ENCODE measurements around the gene CCDC157. TPM values are rescaled to one million over a fixed set of nuclear protein-coding genes. Genes with fewer than 3 reads are reported as not detected.

Gene CCDC157
- total and polyA plus RNA-seq, 3 experiments from 2014 or later: 1.4 to 2.9 (median 2.7) TPM

GRCh38 chr22:30312053-30312452 is 44.8 kb upstream of the CCDC157 start:
- Mint-ChIP-seq H3K36me3 (peaks cover 0 to 8% (median 8%) of the 10 kb centered on the region in 3 donors), H3K4me1 (peaks cover 96 to 100% (median 98%) of the 10 kb centered on the region in 3 donors), H3K27ac (peak overlapping the region; percentile 80 to 96 (median 92)), H3K9me3 (no peaks in the 10 kb centered on the region), H3K27me3 (peaks cover 0 to 1% of the 10 kb centered on the region in 2 donors), H3K4me3 (peak overlapping the region in 6 of 7 donors; percentile 3 to 65 (median 34))
- ChIA-PET POLR2A (interaction anchor here (1.1 to 2.0 kb wide), 2 partner anchors 15 to 44 kb away, joined by 3 to 13 read pairs; partner anchors contain the start of genes CCDC157, SF3A1 and TBC1D10A), CTCF (interaction anchor here (1.3 kb wide), 1 partner anchor 23 kb away, joined by 4 read pairs; the partner anchor contains the start of gene CASTOR1)
- peak overlapping the region; percentile 13 for H3K27ac ChIP-seq (ENCODE audit: low read depth, low read length)
- H3K27me3 ChIP-seq (ENCODE audit: insufficient read depth, low read length, poor library complexity, severe bottlenecking): no peaks in the 10 kb centered on the region
- H3K4me3 ChIP-seq (ENCODE audit: low read length): peak overlapping the region; percentile 27
- no peaks in the 10 kb centered on the region for H3K9me3 ChIP-seq (ENCODE audit: low read length)
- DNase-seq: no peak
- peaks cover 100% of the 10 kb centered on the region for H3K4me1 ChIP-seq (ENCODE audit: insufficient read depth, low read length)
- H3K36me3 ChIP-seq (ENCODE audit: insufficient read depth, low read length): no peaks in the 10 kb centered on the region

DNA sequence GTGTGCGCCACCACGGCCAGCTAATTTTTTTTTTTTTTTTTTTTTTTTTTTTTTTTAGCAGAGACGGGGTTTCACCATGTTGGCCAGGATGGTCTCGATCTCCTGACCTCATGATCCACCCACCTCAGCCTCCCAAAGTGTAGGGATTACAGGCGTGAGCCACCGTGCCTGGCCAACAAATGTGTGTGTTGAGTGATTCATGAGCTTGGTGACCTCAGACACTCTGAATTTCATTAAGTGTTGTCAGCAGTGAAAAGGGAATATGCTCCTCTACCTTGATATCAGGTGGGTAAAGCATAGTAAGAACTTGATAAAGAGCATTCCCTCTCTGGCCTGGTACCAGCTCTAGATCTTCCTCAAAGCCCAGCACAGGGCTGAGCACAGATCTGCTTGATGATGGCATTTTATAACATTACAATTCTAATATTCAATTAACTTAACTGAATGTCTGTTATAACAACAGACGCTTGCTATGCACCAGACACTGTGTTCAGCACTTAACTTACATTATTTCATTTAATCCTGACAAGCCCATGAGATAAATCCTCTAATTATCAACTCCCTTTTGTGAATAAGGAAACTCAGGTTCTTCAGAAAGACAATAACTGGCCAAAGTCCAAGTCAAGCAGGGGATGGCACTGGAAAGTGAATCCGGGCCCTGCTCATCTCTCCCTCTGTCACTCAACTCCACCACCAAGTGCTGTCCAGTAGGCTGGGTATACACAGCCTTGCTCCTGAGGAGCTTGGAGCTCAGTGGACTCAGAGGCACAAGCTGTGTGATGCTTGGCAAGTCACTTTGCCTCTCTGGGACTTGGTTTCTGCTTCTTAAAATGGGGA is 43.1 kb upstream of the CCDC157 start:
- POLR2A ChIA-PET: interaction anchor here (0.6 to 2.6 kb wide), 7 partner anchors 9 to 288 kb away, joined by 3 to 13 read pairs (median 6); partner anchors contain the start of genes CASTOR1 and TBC1D10A
- Mint-ChIP-seq H3K27ac (peak overlapping the region; percentile 26 to 96 (median 88)), H3K4me1 (peaks cover 95 to 100% (median 98%) of the 10 kb centered on the region in 3 donors), H3K4me3 (peak overlapping the region in 5 of 7 donors; percentile 9 to 68 (median 24)), H3K27me3 (peaks cover 0 to 1% of the 10 kb centered on the region in 2 donors), H3K9me3 (no peaks in the 10 kb centered on the region), H3K36me3 (peaks cover 0 to 20% (median 10%) of the 10 kb centered on the region in 3 donors)
- no peaks in the 10 kb centered on the region for H3K27me3 ChIP-seq (ENCODE audit: insufficient read depth, low read length, poor library complexity, severe bottlenecking)
- peaks cover 100% of the 10 kb centered on the region for H3K4me1 ChIP-seq (ENCODE audit: insufficient read depth, low read length)
- H3K4me3 ChIP-seq (ENCODE audit: low read length): no peak overlapping the region
- H3K27ac ChIP-seq (ENCODE audit: low read depth, low read length): no peak overlapping the region
- no peaks in the 10 kb centered on the region for H3K9me3 ChIP-seq (ENCODE audit: low read length)
- DNase-seq: no peak
- H3K36me3 ChIP-seq (ENCODE audit: insufficient read depth, low read length): no peaks in the 10 kb centered on the region
- CTCF ChIA-PET: interaction anchor here (1.2 to 4.7 kb wide), 5 partner anchors 11 to 206 kb away, joined by 3 to 26 read pairs (median 3); partner anchors contain the start of genes CASTOR1 and TBC1D10A

- ChIA-PET POLR2A (interaction anchor here (1.0 to 2.6 kb wide), 3 partner anchors 10 to 12 kb away, joined by 3 to 10 read pairs (median 5); partner anchors contain the start of gene TBC1D10A), CTCF (interaction anchor here (1.2 to 4.7 kb wide), 3 partner anchors 12 to 207 kb away, joined by 3 to 26 read pairs (median 3); partner anchors contain the start of gene CASTOR1)
- Histone ChIP-seq H3K27ac (ENCODE audit: low read depth, low read length) (no peak overlapping the region), H3K4me1 (ENCODE audit: insufficient read depth, low read length) (peaks cover 100% of the 10 kb centered on the region), H3K9me3 (ENCODE audit: low read length) (no peaks in the 10 kb centered on the region), H3K4me3 (ENCODE audit: low read length) (no peak overlapping the region), H3K27me3 (ENCODE audit: insufficient read depth, low read length, poor library complexity, severe bottlenecking) (no peaks in the 10 kb centered on the region), H3K36me3 (ENCODE audit: insufficient read depth, low read length) (peaks cover 7% of the 10 kb centered on the region)
- H3K36me3 Mint-ChIP-seq: peaks cover 0 to 31% (median 14%) of the 10 kb centered on the region in 3 donors
- DNase-seq: peak in 4 of 5 donors; percentile 24 to 65 (median 44)
- peaks cover 0 to 1% of the 10 kb centered on the region in 2 donors for H3K27me3 Mint-ChIP-seq
- H3K4me1 Mint-ChIP-seq: peaks cover 95 to 100% (median 98%) of the 10 kb centered on the region in 3 donors
- H3K9me3 Mint-ChIP-seq: no peaks in the 10 kb centered on the region
- H3K27ac Mint-ChIP-seq: peak overlapping the region; percentile 26 to 96 (median 88)
- H3K4me3 Mint-ChIP-seq: peak overlapping the region in 4 of 7 donors; percentile 8 to 65 (median 25)
Measured at GRCh38 chr22:30314915-30315314, 41.9 kb upstream of the CCDC157 start.

DNA sequence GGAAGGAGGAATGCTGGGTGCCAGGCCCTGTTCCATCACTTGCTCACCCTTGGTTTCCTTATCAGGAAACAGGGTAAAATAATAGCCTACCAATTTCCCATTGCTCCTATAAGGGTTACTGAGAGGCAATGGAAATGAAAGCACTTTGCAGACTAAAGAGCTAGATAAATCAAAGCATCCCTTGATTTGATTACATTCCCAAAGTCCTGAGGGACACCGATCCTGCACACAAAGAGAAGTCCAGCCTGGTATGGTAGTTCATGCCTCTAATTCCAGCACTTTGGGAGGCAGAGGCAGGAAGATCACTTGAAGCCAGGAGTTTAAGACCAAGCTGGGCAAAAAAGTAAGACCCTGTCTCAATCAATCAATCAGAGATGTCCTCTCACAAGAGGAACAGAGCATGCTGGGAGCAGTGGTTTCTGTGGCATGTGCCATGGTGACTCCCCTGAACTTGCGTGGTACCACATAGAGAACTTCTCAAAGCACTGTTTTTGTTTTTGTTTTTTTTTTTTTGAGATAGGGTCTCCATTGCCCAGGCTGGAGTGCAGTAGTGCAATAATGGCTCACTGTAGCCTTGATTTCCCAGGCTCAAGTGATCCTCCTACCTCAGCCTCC is 40.7 kb upstream of the CCDC157 start:
- H3K27me3 Mint-ChIP-seq: peaks cover 0 to 1% of the 10 kb centered on the region in 2 donors
- POLR2A ChIA-PET: no interaction called here
- Histone ChIP-seq H3K27ac (ENCODE audit: low read depth, low read length) (no peak overlapping the region), H3K4me3 (ENCODE audit: low read length) (peak overlapping the region; percentile 6), H3K27me3 (ENCODE audit: insufficient read depth, low read length, poor library complexity, severe bottlenecking) (no peaks in the 10 kb centered on the region), H3K36me3 (ENCODE audit: insufficient read depth, low read length) (peaks cover 13% of the 10 kb centered on the region), H3K9me3 (ENCODE audit: low read length) (no peaks in the 10 kb centered on the region), H3K4me1 (ENCODE audit: insufficient read depth, low read length) (peaks cover 100% of the 10 kb centered on the region)
- H3K36me3 Mint-ChIP-seq: peaks cover 0 to 39% (median 14%) of the 10 kb centered on the region in 3 donors
- H3K9me3 Mint-ChIP-seq: no peaks in the 10 kb centered on the region
- H3K4me3 Mint-ChIP-seq: peak overlapping the region in 6 of 7 donors; percentile 36 to 71 (median 48)
- CTCF ChIA-PET: interaction anchor here (1.8 to 4.7 kb wide), 2 partner anchors 28 to 71 kb away, joined by 3 to 26 read pairs; partner anchors contain the start of gene CASTOR1
- H3K27ac Mint-ChIP-seq: peak overlapping the region; percentile 67 to 92 (median 86)
- peaks cover 95 to 100% (median 98%) of the 10 kb centered on the region in 3 donors for H3K4me1 Mint-ChIP-seq
- DNase-seq: no peak

DNA sequence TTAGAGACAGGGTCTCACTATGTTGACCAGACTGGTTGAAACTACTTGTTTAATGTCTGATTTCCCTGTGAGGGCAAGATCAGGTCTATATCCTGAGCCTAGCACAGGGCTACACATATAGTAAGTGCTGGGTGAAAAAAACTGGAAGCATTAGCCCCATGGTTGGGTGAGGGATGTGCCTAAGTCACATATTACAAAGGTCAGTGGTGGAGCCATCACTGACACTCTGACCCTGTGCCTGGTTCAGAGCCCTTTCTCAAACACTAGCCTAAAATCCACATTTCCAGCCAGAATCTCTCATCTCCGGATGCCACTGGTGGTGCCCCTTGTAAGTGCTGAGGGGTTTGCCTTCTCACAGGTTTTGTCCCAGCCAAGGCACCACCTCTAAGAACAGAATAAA is 39.0 kb upstream of the CCDC157 start:
- Histone ChIP-seq H3K4me1 (ENCODE audit: insufficient read depth, low read length) (peaks cover 100% of the 10 kb centered on the region), H3K36me3 (ENCODE audit: insufficient read depth, low read length) (peaks cover 13% of the 10 kb centered on the region), H3K4me3 (ENCODE audit: low read length) (no peak overlapping the region), H3K27ac (ENCODE audit: low read depth, low read length) (no peak overlapping the region), H3K27me3 (ENCODE audit: insufficient read depth, low read length, poor library complexity, severe bottlenecking) (no peaks in the 10 kb centered on the region), H3K9me3 (ENCODE audit: low read length) (no peaks in the 10 kb centered on the region)
- CTCF ChIA-PET: interaction anchor here (1.4 to 4.7 kb wide), 2 partner anchors 9 to 29 kb away, joined by 6 to 26 read pairs; partner anchors contain the start of genes CASTOR1 and TBC1D10A
- peak overlapping the region in 3 of 7 donors; percentile 44 to 49 (median 48) for H3K4me3 Mint-ChIP-seq
- H3K4me1 Mint-ChIP-seq: peaks cover 89 to 95% (median 94%) of the 10 kb centered on the region in 3 donors
- DNase-seq: no peak
- POLR2A ChIA-PET: no interaction called here
- peaks cover 0 to 44% (median 11%) of the 10 kb centered on the region in 3 donors for H3K36me3 Mint-ChIP-seq
- H3K27me3 Mint-ChIP-seq: no peaks in the 10 kb centered on the region
- peak overlapping the region in 7 of 8 donors; percentile 42 to 80 (median 74) for H3K27ac Mint-ChIP-seq
- H3K9me3 Mint-ChIP-seq: no peaks in the 10 kb centered on the region

DNA sequence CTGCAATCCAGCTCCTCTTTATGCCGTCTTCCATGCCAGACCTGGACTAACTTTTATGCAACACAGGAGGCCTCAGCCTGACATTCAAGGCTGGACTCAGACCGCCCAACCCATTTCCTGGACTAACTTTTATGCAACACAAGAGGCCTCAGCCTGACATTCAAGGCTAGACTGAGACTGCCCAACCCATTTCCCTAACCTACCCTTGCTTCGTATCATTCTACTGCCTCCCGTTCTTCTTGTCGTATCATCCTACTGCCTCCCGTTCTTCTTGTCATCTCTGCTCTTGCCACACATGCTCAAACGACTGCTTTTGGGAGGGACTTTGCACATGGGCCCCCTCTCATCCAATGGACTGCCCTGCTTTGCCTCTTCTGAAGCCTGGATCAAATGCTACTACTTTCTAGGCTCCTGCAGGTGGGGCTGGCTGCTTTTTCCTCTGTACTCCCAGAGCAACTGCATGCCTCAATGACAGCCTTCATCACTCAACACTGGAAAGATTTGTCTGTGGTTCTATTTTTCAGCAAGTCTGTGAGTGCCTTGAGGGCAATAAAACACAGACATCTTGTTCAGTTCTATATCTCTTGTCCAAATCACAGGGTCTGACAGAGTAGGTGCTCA is 37.9 kb upstream of the CCDC157 start:
- Mint-ChIP-seq H3K4me1 (peaks cover 88 to 95% (median 95%) of the 10 kb centered on the region in 3 donors), H3K27ac (peak overlapping the region; percentile 25 to 92 (median 76)), H3K36me3 (peaks cover 0 to 51% (median 10%) of the 10 kb centered on the region in 3 donors), H3K27me3 (no peaks in the 10 kb centered on the region), H3K4me3 (peak overlapping the region in 4 of 7 donors; percentile 18 to 42 (median 41)), H3K9me3 (no peaks in the 10 kb centered on the region)
- ChIA-PET POLR2A (interaction anchor here (0.5 to 1.0 kb wide), 2 partner anchors 9 to 82 kb away, joined by 3 read pairs; no protein-coding TSS in a partner anchor), CTCF (interaction anchor here (0.9 to 2.2 kb wide), 5 partner anchors 12 to 69 kb away, joined by 3 to 6 read pairs (median 3); no protein-coding TSS in a partner anchor)
- DNase-seq: no peak
- no peak overlapping the region for H3K27ac ChIP-seq (ENCODE audit: low read depth, low read length)
- H3K27me3 ChIP-seq (ENCODE audit: insufficient read depth, low read length, poor library complexity, severe bottlenecking): no peaks in the 10 kb centered on the region
- H3K4me1 ChIP-seq (ENCODE audit: insufficient read depth, low read length): peaks cover 100% of the 10 kb centered on the region
- no peaks in the 10 kb centered on the region for H3K9me3 ChIP-seq (ENCODE audit: low read length)
- H3K36me3 ChIP-seq (ENCODE audit: insufficient read depth, low read length): peaks cover 13% of the 10 kb centered on the region
- H3K4me3 ChIP-seq (ENCODE audit: low read length): no peak overlapping the region

- Mint-ChIP-seq H3K36me3 (peaks cover 0 to 59% (median 10%) of the 10 kb centered on the region in 3 donors), H3K4me1 (peaks cover 88 to 95% (median 95%) of the 10 kb centered on the region in 3 donors), H3K9me3 (no peaks in the 10 kb centered on the region), H3K27ac (peak overlapping the region in 7 of 8 donors; percentile 73 to 92 (median 79)), H3K4me3 (peak overlapping the region in 3 of 7 donors; percentile 34 to 54 (median 38)), H3K27me3 (no peaks in the 10 kb centered on the region)
- Histone ChIP-seq H3K9me3 (ENCODE audit: low read length) (no peaks in the 10 kb centered on the region), H3K4me1 (ENCODE audit: insufficient read depth, low read length) (peaks cover 100% of the 10 kb centered on the region), H3K36me3 (ENCODE audit: insufficient read depth, low read length) (peaks cover 13% of the 10 kb centered on the region), H3K27me3 (ENCODE audit: insufficient read depth, low read length, poor library complexity, severe bottlenecking) (no peaks in the 10 kb centered on the region), H3K4me3 (ENCODE audit: low read length) (no peak overlapping the region), H3K27ac (ENCODE audit: low read depth, low read length) (no peak overlapping the region)
- POLR2A ChIA-PET: interaction anchor here (1.0 kb wide), 1 partner anchor 10 kb away, joined by 3 read pairs; no protein-coding TSS in a partner anchor
- CTCF ChIA-PET: interaction anchor here (0.9 to 2.2 kb wide), 3 partner anchors 30 to 68 kb away, joined by 3 to 6 read pairs (median 4); no protein-coding TSS in a partner anchor
- DNase-seq: no peak
Measured at GRCh38 chr22:30320021-30320556, 36.7 kb upstream of the CCDC157 start.

All from CD8-positive, alpha-beta memory T cell (primary cell).